Adrenal gland (tissue), 12 donors: ENCODE measurements around the gene UBE2G2. TPM values are rescaled to one million over a fixed set of nuclear protein-coding genes. Genes with fewer than 3 reads are reported as not detected.

Experiments used
- DNase-seq, 7 donors: peaks; one replicate each; pipeline ENCODE4 v3.0.0-alpha.2; 2019 to 2020
- H3K27ac ChIP-seq, 5 donors: fragments of 200-600 bp; sonication (generic) in 4 of 5; 1 replicate in 3 of 5; 2 replicates in 2 of 5; pipeline versions ENCODE4 v1.5.1 to v1.8.0; 2016 to 2020; ENCODE audit warnings: mild to moderate bottlenecking in 1 of 5
- H3K27me3 ChIP-seq: fragments of 200-600 bp; 2 replicates; pipeline ENCODE4 v1.8.0; 2021
- H3K36me3 ChIP-seq, 2 donors: fragments of 200-600 bp; replicated peaks in 1 of 2; 1 replicate in 1 of 2; 2 replicates in 1 of 2; pipeline versions ENCODE4 v1.5.1 to v1.8.0; 2018 to 2022
- H3K4me1 ChIP-seq, 2 donors: fragments of 200-600 bp; replicated peaks in 1 of 2; 1 replicate in 1 of 2; 2 replicates in 1 of 2; pipeline versions ENCODE4 v1.5.1 to v1.8.0; 2018 to 2021
- H3K4me3 ChIP-seq, 4 donors: fragments of 200-600 bp; sonication (generic) in 3 of 4; one replicate each; pipeline ENCODE4 v1.5.1; 2016 to 2018
- H3K9me3 ChIP-seq, 3 donors: fragments of 200-600 bp; sonication (generic) in 1 of 3; replicated peaks in 1 of 3; 1 replicate in 2 of 3; 2 replicates in 1 of 3; pipeline versions ENCODE4 v1.5.1 to v1.8.0; 2016 to 2021
- POLR2A ChIP-seq, 2 donors: fragments of 450-650 bp; IDR thresholded peaks; one replicate each; pipeline ENCODE4 v1.6.1; 2017; ENCODE audit warnings: antibody characterized with exemption in 2 of 2, mild to moderate bottlenecking in 2 of 2, moderate library complexity in 1 of 2
- WGBS, 4 donors: extraction: QIAGEN DNeasy Blood & Tissue Kit in 2 of 4; methylation state at CpG; one replicate each; pipeline versions ENCODE4 v1.1.5 to v1.1.7; 2013 to 2017; 5-methylcytosine and 5-hydroxymethylcytosine counted together
- intact Hi-C, 2 donors: fragments of 100-400 bp; cut with DNase I; formaldehyde crosslinking; loops; one replicate each; pipeline versions ENCODE4 v1.14.1 to v1.15.0; 2022 to 2023
- polyA plus RNA-seq, 3 donors: library from polyadenylated mRNA; stranded (reverse); fragments of 200-250 nt in 2 of 3; fragments of 350-450 nt in 1 of 3; fragmentation: Illumina TruSeq in 1 of 3; extraction: RNeasy Lipid Tissue Mini Kit (QIAGEN cat#74804) in 1 of 3; gene quantifications; one replicate each; pipeline ENCODE4 v1.2.3, GENCODE V29; 2013 to 2014
- total RNA-seq, 9 donors: library from RNA; depleted of rRNA in 4 of 9; stranded (reverse); fragments of >200 nt in 4 of 9; fragments of 120-200 nt in 1 of 9; fragmentation: NEBNext Ultra II Directional in 1 of 9; extraction: Animal tissue kit (Norgen Biotek cat#: 25700) in 1 of 9; gene quantifications; one replicate each; pipeline versions ENCODE4 v1.1.0 to v1.2.4, GENCODE V29; 2013 to 2023
- TF ChIP-seq, protein P1 (sequence below), 6 experiments: fragments of 450-650 bp in 4 of 6; fragments of 200-600 bp in 2 of 6; sonication (generic) in 1 of 6; IDR thresholded peaks; 1 replicate in 5 of 6; 2 replicates in 1 of 6; pipeline versions ENCODE4 v1.5.1 to v1.8.0; 2016 to 2021; ENCODE audit warnings: antibody characterized with exemption in 6 of 6, mild to moderate bottlenecking in 2 of 6, moderate library complexity in 1 of 6
- donor health status: healthy with polysubstance abuse.
- donor health status: Bipolar disorder and iron deficiency.
- donor health status: DM: yes; HTN: yes; CAD: no.
- donor health status: DM: no; HTN: no; CAD: no.
- donor health status: DM: no; HTN: no; CAD: no.
- donor health status: DM: yes; HTN: yes; CAD: no.

Gene UBE2G2
- total and polyA plus RNA-seq, 12 donors = 44.8 to 99.9 (median 72.6) TPM

GRCh38 chr21:44831227-44831860 lies 29.7 kb upstream of the UBE2G2 start:
- peaks cover under 1% of the 10 kb centered on the region in 2 donors for H3K4me1 ChIP-seq
- H3K27me3 ChIP-seq = no peaks in the 10 kb centered on the region
- no peaks in the 10 kb centered on the region for H3K9me3 ChIP-seq
- no peak overlapping the region for H3K27ac ChIP-seq
- intact Hi-C loops = no loop called here
- no peak overlapping the region for H3K4me3 ChIP-seq
- WGBS, 4 donors = 46 to 51% (median 48%) methylated on average over 7 of the region's 7 CpGs
- no peaks in the 10 kb centered on the region for H3K36me3 ChIP-seq
- no peak for DNase-seq
- TF ChIP-seq, protein P1, sequence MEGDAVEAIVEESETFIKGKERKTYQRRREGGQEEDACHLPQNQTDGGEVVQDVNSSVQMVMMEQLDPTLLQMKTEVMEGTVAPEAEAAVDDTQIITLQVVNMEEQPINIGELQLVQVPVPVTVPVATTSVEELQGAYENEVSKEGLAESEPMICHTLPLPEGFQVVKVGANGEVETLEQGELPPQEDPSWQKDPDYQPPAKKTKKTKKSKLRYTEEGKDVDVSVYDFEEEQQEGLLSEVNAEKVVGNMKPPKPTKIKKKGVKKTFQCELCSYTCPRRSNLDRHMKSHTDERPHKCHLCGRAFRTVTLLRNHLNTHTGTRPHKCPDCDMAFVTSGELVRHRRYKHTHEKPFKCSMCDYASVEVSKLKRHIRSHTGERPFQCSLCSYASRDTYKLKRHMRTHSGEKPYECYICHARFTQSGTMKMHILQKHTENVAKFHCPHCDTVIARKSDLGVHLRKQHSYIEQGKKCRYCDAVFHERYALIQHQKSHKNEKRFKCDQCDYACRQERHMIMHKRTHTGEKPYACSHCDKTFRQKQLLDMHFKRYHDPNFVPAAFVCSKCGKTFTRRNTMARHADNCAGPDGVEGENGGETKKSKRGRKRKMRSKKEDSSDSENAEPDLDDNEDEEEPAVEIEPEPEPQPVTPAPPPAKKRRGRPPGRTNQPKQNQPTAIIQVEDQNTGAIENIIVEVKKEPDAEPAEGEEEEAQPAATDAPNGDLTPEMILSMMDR (IDR thresholded peaks at IDR 0.05) = no peak
- no peak for TF ChIP-seq POLR2A (IDR thresholded peaks at IDR 0.05)

DNA sequence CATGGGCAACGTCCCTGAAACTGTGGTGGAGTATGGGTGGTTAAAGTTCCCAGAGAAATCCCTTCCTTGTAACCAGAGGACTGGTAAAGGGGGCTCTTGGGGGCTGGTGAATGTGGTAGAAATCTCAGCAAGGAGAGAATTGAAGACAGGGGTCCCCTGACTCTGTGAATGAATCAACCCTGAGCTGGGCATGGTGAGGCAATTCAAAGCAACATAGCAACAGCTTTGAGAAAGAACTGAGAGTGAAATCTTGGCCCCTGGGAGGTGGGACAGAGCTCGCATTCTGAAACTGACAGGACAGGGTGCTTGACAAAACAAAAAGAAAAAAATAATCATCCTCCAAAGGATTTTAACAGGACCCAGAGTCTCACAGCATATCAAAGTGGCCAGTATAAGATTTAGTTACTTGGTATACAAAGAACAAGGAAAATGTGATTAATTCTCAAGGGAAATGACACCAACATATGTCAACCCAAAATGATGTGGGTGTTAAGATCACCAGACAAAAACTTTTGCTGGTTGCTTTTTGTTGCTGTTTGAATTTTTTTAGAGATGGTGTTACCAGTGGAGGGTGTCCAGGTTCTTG lies 28.0 kb upstream of the UBE2G2 start:
- DNase-seq = no peak
- intact Hi-C loops = no loop called here
- TF ChIP-seq POLR2A (IDR thresholded peaks at IDR 0.05) = no peak
- TF ChIP-seq, protein P1 (IDR thresholded peaks at IDR 0.05) = no peak

DNA sequence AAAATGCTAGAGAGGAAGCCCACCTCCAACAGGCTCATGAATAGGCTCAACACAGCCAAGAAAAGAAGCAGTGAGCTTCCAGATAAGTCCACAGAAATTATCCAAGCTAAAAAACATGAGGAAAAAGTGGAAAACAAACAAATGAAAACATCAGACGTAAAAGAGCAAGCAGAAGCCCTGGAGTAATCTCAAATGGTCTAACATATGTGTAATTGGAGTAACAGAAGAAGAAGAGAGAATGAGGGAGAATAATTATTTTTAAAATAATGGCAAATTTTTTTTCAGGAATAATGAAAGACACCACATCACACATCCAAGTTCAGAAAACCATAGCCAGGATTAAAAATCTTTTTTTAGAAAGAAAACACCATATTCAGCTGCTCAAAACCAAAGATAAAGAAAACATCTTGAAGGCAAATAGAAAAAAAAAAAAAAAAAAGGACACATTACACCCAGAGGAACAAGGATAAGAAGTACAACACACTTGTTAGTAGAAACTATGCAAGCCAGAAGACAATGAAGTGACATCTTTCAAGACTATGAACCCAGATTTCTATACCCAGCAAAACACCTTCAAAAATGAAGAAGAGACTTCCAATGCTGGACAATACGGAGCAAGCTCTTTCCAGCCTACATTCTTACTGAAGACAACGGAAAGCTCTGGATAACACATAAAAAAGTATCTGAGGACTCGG lies 26.9 kb upstream of the UBE2G2 start:
- WGBS, 4 donors = 76 to 89% (median 84%) methylated on average over 4 of the region's 4 CpGs

More for the DNA sequence above, 28.0 kb upstream of the UBE2G2 start:
- WGBS, 4 donors = 59 to 74% (median 62%) methylated on average over 2 of the region's 2 CpGs
- H3K4me3 ChIP-seq = no peak overlapping the region
- no peaks in the 10 kb centered on the region for H3K36me3 ChIP-seq
- H3K9me3 ChIP-seq = no peaks in the 10 kb centered on the region
- no peaks in the 10 kb centered on the region for H3K4me1 ChIP-seq
- H3K27ac ChIP-seq = no peak overlapping the region
- no peaks in the 10 kb centered on the region for H3K27me3 ChIP-seq

GRCh38 chr21:44823179-44823660 lies 21.6 kb upstream of the UBE2G2 start:
- intact Hi-C loops = no loop called here
- Histone ChIP-seq H3K9me3 (peaks cover 0 to 12% (median 0%) of the 10 kb centered on the region in 3 donors), H3K27me3 (no peaks in the 10 kb centered on the region), H3K27ac (no peak overlapping the region), H3K4me1 (no peaks in the 10 kb centered on the region), H3K4me3 (no peak overlapping the region), H3K36me3 (no peaks in the 10 kb centered on the region)
- DNase-seq = no peak
- TF ChIP-seq POLR2A (IDR thresholded peaks at IDR 0.05) = no peak
- TF ChIP-seq, protein P1 (IDR thresholded peaks at IDR 0.05) = no peak
- WGBS, 4 donors = 77 to 93% (median 90%) methylated on average over 1 of the region's 1 CpG

More for the DNA sequence above, 26.9 kb upstream of the UBE2G2 start:
- no peak for DNase-seq
- intact Hi-C loops = no loop called here
- Histone ChIP-seq H3K9me3 (no peaks in the 10 kb centered on the region), H3K27me3 (no peaks in the 10 kb centered on the region), H3K27ac (no peak overlapping the region), H3K4me1 (no peaks in the 10 kb centered on the region), H3K4me3 (no peak overlapping the region), H3K36me3 (no peaks in the 10 kb centered on the region)
- TF ChIP-seq POLR2A (IDR thresholded peaks at IDR 0.05) = no peak
- TF ChIP-seq, protein P1 (IDR thresholded peaks at IDR 0.05) = no peak
